GM12891 (cell line): ENCODE data around the gene C10orf90.

Experiments used
- DNase-seq: peaks from one replicate; pipeline ENCODE4 v3.0.0; 2011; ENCODE audit warnings: low spot score; ENCODE audit not compliant: insufficient read length
- FAIRE-seq: peaks from 2 replicates; lab custom pipeline; 2011; peaks lifted over from hg19 to GRCh38; lab: Jason Lieb, UNC
- PAX5 ChIP-seq: IDR thresholded peaks from 2 replicates; pipeline ENCODE4 v1.6.1; 2011; ENCODE audit warnings: low read length, moderate library complexity, mild to moderate bottlenecking; ENCODE audit not compliant: insufficient read depth, severe bottlenecking
- POLR2A ChIP-seq: IDR thresholded peaks from 2 replicates; pipeline ENCODE4 v1.6.1; 2011; ENCODE audit warnings: low read depth, low read length, control low read depth
- POLR2AphosphoS5 ChIP-seq: IDR thresholded peaks from 2 replicates; pipeline ENCODE4 v1.6.1; 2011; ENCODE audit warnings: low read depth, low read length, control low read depth
- POU2F2 ChIP-seq: IDR thresholded peaks from 2 replicates; pipeline ENCODE4 v1.6.1; 2011; ENCODE audit warnings: low read depth, mild to moderate bottlenecking, control low read depth, low read length, moderate library complexity
- SPI1 ChIP-seq: IDR thresholded peaks from 2 replicates; pipeline ENCODE4 v1.6.1; 2011; ENCODE audit warnings: low read depth, low read length, control low read depth
- TAF1 ChIP-seq: IDR thresholded peaks from 2 replicates; pipeline ENCODE4 v1.6.1; 2011; ENCODE audit warnings: low read depth, low read length, control low read depth

The C10orf90 gene

GRCh38 chr10:126393076-126393475 is 277.4 kb downstream of the C10orf90 start:
- no peak for FAIRE-seq
- TF ChIP-seq POLR2A (no peak), POLR2AphosphoS5 (no peak), PAX5 (no peak), SPI1 (no peak), POU2F2 (no peak), TAF1 (no peak)

GRCh38 chr10:126392469-126392868 is 278.0 kb downstream of the C10orf90 start:
- no peak for DNase-seq
- TF ChIP-seq SPI1 (no peak), POU2F2 (no peak), TAF1 (no peak), POLR2AphosphoS5 (no peak), POLR2A (no peak), PAX5 (no peak)
- no peak for FAIRE-seq

More at GRCh38 chr10:126393076-126393475, 277.4 kb downstream of the C10orf90 start:
- DNase-seq = no peak

GRCh38 chr10:126392068-126392467 is 278.4 kb downstream of the C10orf90 start:
- TF ChIP-seq POLR2AphosphoS5 (no peak), PAX5 (no peak), POLR2A (no peak), POU2F2 (no peak), SPI1 (no peak), TAF1 (no peak)
- no peak for FAIRE-seq
- no peak for DNase-seq

GRCh38 chr10:126391192-126391885 is 279.2 kb downstream of the C10orf90 start:
- DNase-seq (no peak), FAIRE-seq (no peak)
- TF ChIP-seq POLR2A (no peak), POU2F2 (no peak), SPI1 (no peak), PAX5 (no peak), TAF1 (no peak), POLR2AphosphoS5 (no peak)

- FAIRE-seq = no peak
- no peak for TF ChIP-seq PAX5
- no peak for TF ChIP-seq POU2F2
- no peak for TF ChIP-seq TAF1
- no peak for TF ChIP-seq POLR2A
- TF ChIP-seq POLR2AphosphoS5 = no peak
- TF ChIP-seq SPI1 = no peak
- DNase-seq = no peak
Observed at GRCh38 chr10:126390324-126390723, 280.2 kb downstream of the C10orf90 start.

- no peak for DNase-seq
- no peak for FAIRE-seq
- TF ChIP-seq POLR2A (no peak), SPI1 (no peak), TAF1 (no peak), POU2F2 (no peak), PAX5 (no peak), POLR2AphosphoS5 (no peak)
Observed at GRCh38 chr10:126387931-126388911, 282.3 kb downstream of the C10orf90 start, which contains the start of gene ADAM12. TSS of gene ADAM12 (minus strand) at chr10:126388477. CDS start at chr10:126388145, 332 bp downstream.

GRCh38 chr10:126387041-126387921 is 283.2 kb downstream of the C10orf90 start:
- TF ChIP-seq POLR2A (no peak), PAX5 (no peak), POU2F2 (no peak), TAF1 (no peak)
- DNase-seq (peak; percentile 28), FAIRE-seq (no peak)

GRCh38 chr10:126384269-126384873 is 286.1 kb downstream of the C10orf90 start:
- DNase-seq = no peak
- no peak for FAIRE-seq
- TF ChIP-seq TAF1 = no peak
- no peak for TF ChIP-seq POU2F2
- no peak for TF ChIP-seq POLR2AphosphoS5
- TF ChIP-seq POLR2A = no peak
- TF ChIP-seq PAX5 = no peak
- no peak for TF ChIP-seq SPI1
